AG04450 (cell line): ENCODE measurements around the gene ENTPD3. TPM values are rescaled to one million over a fixed set of nuclear protein-coding genes. Genes with fewer than 3 reads are reported as not detected.

Source experiments
- CTCF ChIA-PET: fragments of 300-600, 350-600 bp; formaldehyde crosslinking; extraction: SDS; loops from one replicate; lab custom pipeline; 2022; ENCODE audit warnings: antibody characterized with exemption, inconsistent platforms; lab: Charles Lee
- POLR2A ChIA-PET: fragments of 350-600 bp; formaldehyde crosslinking; extraction: SDS; loops from one replicate; lab custom pipeline; 2021; ENCODE audit warnings: antibody characterized with exemption, inconsistent platforms; lab: Yijun Ruan, JAX
- DNase-seq: peaks from one replicate; pipeline ENCODE4 v3.0.0-alpha.2; 2011; ENCODE audit warnings: low read depth, low spot score
- H3K27ac ChIP-seq: one replicate; pipeline ENCODE4 v1.5.1; 2012; ENCODE audit warnings: low read depth, low read length, control low read depth
- H3K27me3 ChIP-seq: one replicate; pipeline ENCODE4 v1.6.0; 2012; ENCODE audit warnings: low read length; ENCODE audit not compliant: control insufficient read depth, insufficient read depth
- H3K4me3 ChIP-seq: 2 replicates; pipeline ENCODE4 v1.5.1; 2011; ENCODE audit warnings: mild to moderate bottlenecking, low read depth, low read length, control low read depth
- H3K9me3 ChIP-seq: 2 replicates; pipeline ENCODE4 v1.5.1; 2012; ENCODE audit warnings: low read length; ENCODE audit not compliant: control insufficient read depth, insufficient read depth
- CTCF ChIP-seq: IDR thresholded peaks from 2 replicates; pipeline ENCODE4 v1.5.1; 2011; ENCODE audit warnings: low read depth, low read length, control low read depth, inconsistent platforms
- polyA plus RNA-seq: library from polyadenylated mRNA; depleted of rRNA; stranded (reverse); fragments of >200 nt; gene quantifications from 2 replicates; pipeline ENCODE4 v1.2.3, GENCODE V29; 2011

ENTPD3 gene
- polyA plus RNA-seq, 1 experiment = not detected

- no peak for TF ChIP-seq CTCF
- no peak overlapping the region for H3K27ac ChIP-seq
- no peak for DNase-seq
- POLR2A ChIA-PET = no interaction called here
- H3K9me3 ChIP-seq = no peaks in the 10 kb centered on the region
- no peak overlapping the region for H3K4me3 ChIP-seq
- CTCF ChIA-PET = no interaction called here
- H3K27me3 ChIP-seq = peaks cover 6% of the 10 kb centered on the region
Measured at GRCh38 chr3:40398346-40398745, 11.4 kb downstream of the ENTPD3 start.

GRCh38 chr3:40404591-40405198 lies 17.7 kb downstream of the ENTPD3 start:
- no peak overlapping the region for H3K27ac ChIP-seq
- no peak for DNase-seq

GRCh38 chr3:40407007-40407406 lies 20.0 kb downstream of the ENTPD3 start:
- no peak for DNase-seq
- ChIA-PET POLR2A (no interaction called here), CTCF (interaction anchor here (0.7 kb wide), 1 partner anchor 1725 kb away, joined by 6 read pairs; no protein-coding TSS in a partner anchor)
- H3K4me3 ChIP-seq = no peak overlapping the region
- no peaks in the 10 kb centered on the region for H3K9me3 ChIP-seq
- no peaks in the 10 kb centered on the region for H3K27me3 ChIP-seq
- H3K27ac ChIP-seq = no peak overlapping the region
- no peak for TF ChIP-seq CTCF

More at GRCh38 chr3:40404591-40405198, 17.7 kb downstream of the ENTPD3 start:
- ChIA-PET POLR2A (no interaction called here), CTCF (no interaction called here)
- TF ChIP-seq CTCF = no peak
- Histone ChIP-seq H3K27me3 (no peaks in the 10 kb centered on the region), H3K9me3 (no peaks in the 10 kb centered on the region), H3K4me3 (no peak overlapping the region)

- H3K4me3 ChIP-seq = no peak overlapping the region
- ChIA-PET POLR2A (no interaction called here), CTCF (interaction anchor here (0.7 kb wide), 1 partner anchor 1724 kb away, joined by 6 read pairs; no protein-coding TSS in a partner anchor)
- H3K27me3 ChIP-seq = no peaks in the 10 kb centered on the region
- no peak overlapping the region for H3K27ac ChIP-seq
- H3K9me3 ChIP-seq = no peaks in the 10 kb centered on the region
- no peak for TF ChIP-seq CTCF
- no peak for DNase-seq
Measured at GRCh38 chr3:40407611-40408010, 20.6 kb downstream of the ENTPD3 start.

GRCh38 chr3:40414270-40414669 lies 27.3 kb downstream of the ENTPD3 start:
- no peak for DNase-seq
- Histone ChIP-seq H3K4me3 (no peak overlapping the region), H3K27me3 (no peaks in the 10 kb centered on the region), H3K9me3 (no peaks in the 10 kb centered on the region), H3K27ac (no peak overlapping the region)
- ChIA-PET CTCF (no interaction called here), POLR2A (no interaction called here)
- no peak for TF ChIP-seq CTCF
